ENCODE results near the gene ERVMER34-1. TPM values are rescaled to one million over a fixed set of nuclear protein-coding genes. Genes with fewer than 3 reads are reported as not detected.

ERVMER34-1 gene
- total and polyA plus RNA-seq, 3 experiments from 2014 or later: 0.20 TPM; not detected in 2

Other genes starting within 250 kb of the ERVMER34-1 start
- 10 to 100 TPM; 15.6 to 16.9 TPM for gene USP46, start 92.1 kb downstream of the ERVMER34-1 start, total RNA-seq
- gene USP46, start 92.1 kb downstream of the ERVMER34-1 start, polyA plus RNA-seq: 5.8 TPM
- gene RASL11B, start 110.9 kb upstream of the ERVMER34-1 start, total RNA-seq: under 1 TPM in 1 of 2 experiments, not detected in 1; 0.27 TPM
- gene RASL11B, start 110.9 kb upstream of the ERVMER34-1 start, polyA plus RNA-seq: 0.12 TPM

Measured in CD8-positive, alpha-beta memory T cell (primary cell).